A549 (cell line): ENCODE results near the gene UXS1.

ENCODE experiments used
- PHF8 ChIP-seq: fragments of 200-600 bp; sonication (generic); IDR thresholded peaks from 2 replicates; pipeline ENCODE4 v1.6.1; 2016; ENCODE audit warnings: low read depth, mild to moderate bottlenecking, antibody characterized with exemption, moderate library complexity, borderline replicate concordance
- POLR2A ChIP-seq: IDR thresholded peaks from 2 replicates; pipeline ENCODE4 v1.6.1; 2012; ENCODE audit warnings: mild to moderate bottlenecking, low read length
- TP53 ChIP-seq: fragments of 250-450 bp; sonication (Bioruptor Pico); IDR thresholded peaks from 2 replicates; pipeline ENCODE4 v1.5.0; 2021; ENCODE audit warnings: mild to moderate bottlenecking, moderate library complexity
- TF ChIP-seq, protein P1 (sequence below): fragments of >200 bp; sonication (Bioruptor Twin); formaldehyde crosslinking; IDR thresholded peaks from 3 replicates; pipeline ENCODE4 v1.5.1; 2016
- TF ChIP-seq, protein P2 (sequence below): fragments of 200-600 bp; sonication (generic); IDR thresholded peaks from 2 replicates; pipeline ENCODE4 v1.6.1; 2016; ENCODE audit warnings: antibody characterized with exemption, mild to moderate bottlenecking, moderate library complexity
- TF ChIP-seq, protein P3 (sequence below): IDR thresholded peaks from 2 replicates; pipeline ENCODE4 v1.6.1; 2012

DNA sequence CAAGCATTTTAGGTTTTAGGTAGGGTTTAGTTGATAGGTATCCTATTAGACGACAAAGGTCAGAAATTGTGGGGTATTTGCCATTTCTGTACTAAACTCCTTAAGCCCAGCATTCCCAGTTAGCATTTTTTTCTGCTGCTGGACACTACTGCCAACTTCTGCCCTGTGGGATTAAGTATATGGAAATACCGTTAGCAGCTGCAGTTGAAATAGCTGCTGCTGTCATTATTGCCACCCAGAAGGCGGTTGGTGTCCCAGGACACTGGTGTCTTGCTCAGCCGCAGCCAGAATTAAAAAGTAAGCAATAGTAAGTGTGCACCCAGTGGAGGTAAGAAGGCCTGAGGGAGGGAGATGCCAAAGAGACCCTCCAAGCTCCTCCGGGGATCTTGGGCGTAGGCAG, 1.9 kb upstream of the UXS1 start:
- TF ChIP-seq TP53 (CRISPR knock-in tag), result no peak
- TF ChIP-seq, protein P1, sequence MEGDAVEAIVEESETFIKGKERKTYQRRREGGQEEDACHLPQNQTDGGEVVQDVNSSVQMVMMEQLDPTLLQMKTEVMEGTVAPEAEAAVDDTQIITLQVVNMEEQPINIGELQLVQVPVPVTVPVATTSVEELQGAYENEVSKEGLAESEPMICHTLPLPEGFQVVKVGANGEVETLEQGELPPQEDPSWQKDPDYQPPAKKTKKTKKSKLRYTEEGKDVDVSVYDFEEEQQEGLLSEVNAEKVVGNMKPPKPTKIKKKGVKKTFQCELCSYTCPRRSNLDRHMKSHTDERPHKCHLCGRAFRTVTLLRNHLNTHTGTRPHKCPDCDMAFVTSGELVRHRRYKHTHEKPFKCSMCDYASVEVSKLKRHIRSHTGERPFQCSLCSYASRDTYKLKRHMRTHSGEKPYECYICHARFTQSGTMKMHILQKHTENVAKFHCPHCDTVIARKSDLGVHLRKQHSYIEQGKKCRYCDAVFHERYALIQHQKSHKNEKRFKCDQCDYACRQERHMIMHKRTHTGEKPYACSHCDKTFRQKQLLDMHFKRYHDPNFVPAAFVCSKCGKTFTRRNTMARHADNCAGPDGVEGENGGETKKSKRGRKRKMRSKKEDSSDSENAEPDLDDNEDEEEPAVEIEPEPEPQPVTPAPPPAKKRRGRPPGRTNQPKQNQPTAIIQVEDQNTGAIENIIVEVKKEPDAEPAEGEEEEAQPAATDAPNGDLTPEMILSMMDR, result no peak
- TF ChIP-seq PHF8, result no peak
- TF ChIP-seq, protein P2, sequence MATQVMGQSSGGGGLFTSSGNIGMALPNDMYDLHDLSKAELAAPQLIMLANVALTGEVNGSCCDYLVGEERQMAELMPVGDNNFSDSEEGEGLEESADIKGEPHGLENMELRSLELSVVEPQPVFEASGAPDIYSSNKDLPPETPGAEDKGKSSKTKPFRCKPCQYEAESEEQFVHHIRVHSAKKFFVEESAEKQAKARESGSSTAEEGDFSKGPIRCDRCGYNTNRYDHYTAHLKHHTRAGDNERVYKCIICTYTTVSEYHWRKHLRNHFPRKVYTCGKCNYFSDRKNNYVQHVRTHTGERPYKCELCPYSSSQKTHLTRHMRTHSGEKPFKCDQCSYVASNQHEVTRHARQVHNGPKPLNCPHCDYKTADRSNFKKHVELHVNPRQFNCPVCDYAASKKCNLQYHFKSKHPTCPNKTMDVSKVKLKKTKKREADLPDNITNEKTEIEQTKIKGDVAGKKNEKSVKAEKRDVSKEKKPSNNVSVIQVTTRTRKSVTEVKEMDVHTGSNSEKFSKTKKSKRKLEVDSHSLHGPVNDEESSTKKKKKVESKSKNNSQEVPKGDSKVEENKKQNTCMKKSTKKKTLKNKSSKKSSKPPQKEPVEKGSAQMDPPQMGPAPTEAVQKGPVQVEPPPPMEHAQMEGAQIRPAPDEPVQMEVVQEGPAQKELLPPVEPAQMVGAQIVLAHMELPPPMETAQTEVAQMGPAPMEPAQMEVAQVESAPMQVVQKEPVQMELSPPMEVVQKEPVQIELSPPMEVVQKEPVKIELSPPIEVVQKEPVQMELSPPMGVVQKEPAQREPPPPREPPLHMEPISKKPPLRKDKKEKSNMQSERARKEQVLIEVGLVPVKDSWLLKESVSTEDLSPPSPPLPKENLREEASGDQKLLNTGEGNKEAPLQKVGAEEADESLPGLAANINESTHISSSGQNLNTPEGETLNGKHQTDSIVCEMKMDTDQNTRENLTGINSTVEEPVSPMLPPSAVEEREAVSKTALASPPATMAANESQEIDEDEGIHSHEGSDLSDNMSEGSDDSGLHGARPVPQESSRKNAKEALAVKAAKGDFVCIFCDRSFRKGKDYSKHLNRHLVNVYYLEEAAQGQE, result no peak
- TF ChIP-seq, protein P3, sequence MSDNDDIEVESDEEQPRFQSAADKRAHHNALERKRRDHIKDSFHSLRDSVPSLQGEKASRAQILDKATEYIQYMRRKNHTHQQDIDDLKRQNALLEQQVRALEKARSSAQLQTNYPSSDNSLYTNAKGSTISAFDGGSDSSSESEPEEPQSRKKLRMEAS, result no peak
- TF ChIP-seq POLR2A, result no peak
